Femur (tissue), 1 donor: ENCODE data around the gene USP24.
A peak's percentile ranks its signal among the peaks of the same experiment; 100 is the strongest.
"Not testable (repeated sequence)": the region's sequence is repeated elsewhere in the genome, so short reads cannot be mapped to it uniquely, and the experiment has no call there.

Experiments used
- DNase-seq: peaks from one replicate; pipeline ENCODE4 v3.0.0-alpha.2; 2017

USP24 gene

DNA sequence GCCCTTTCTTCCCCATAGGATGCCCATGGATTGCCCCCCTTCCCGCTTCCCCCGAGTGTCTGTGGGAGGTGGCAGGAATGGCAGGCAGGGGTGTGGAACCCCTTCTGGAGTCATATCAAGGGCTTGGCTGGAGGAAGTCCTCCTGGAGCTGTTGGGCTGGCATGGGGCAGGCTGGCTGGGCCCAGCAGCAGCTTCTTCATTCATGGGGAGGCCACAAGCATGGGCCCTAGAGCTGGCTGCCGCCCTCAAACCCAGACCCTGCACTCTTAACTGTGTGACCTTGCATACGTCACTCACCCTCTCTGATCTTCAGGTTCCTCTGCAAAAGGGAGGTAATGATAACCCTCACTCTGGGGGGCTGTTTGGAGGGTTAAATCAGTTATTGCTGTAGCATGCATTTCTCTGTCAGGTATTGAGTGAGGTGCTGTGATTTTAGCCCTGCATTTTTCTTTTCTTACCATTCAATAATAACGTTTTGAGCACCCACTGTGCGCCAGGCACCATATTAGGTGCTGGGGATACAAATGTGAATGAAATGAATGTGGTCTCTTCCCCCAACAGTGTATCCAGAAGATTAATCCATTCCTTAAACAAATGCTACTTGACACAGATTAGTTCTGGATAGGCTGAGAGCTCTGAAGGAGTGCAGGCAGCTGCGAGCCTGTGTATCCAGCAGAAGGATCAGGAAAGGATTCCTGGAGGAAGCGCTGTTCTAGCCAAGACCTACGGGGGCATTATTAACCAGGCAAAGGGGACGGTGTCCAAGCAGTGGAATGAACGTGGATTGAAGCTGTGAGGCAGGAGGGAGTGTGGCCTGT is 166.5 kb downstream of the USP24 start:
- DNase-seq, result no peak

DNA sequence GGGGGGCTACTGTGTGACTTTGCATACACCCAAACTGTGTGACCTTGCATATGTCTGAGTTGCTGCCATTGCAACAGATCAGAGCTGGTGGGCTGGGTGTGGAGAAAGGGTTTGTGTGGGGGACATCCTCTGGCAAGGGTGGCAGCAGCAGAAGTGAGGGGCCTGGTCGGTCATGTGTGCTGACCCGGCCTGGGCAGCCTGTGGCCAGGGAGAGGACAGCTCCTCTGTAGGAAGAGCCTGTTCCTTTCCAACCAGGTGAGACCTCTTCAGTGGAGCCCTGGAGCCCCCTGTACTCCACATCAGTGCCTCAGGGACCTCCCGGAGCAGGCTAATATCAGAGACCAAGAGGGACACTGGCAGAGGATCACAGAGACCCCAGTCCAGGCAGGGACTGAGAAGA is 167.6 kb downstream of the USP24 start:
- no peak for DNase-seq

DNA sequence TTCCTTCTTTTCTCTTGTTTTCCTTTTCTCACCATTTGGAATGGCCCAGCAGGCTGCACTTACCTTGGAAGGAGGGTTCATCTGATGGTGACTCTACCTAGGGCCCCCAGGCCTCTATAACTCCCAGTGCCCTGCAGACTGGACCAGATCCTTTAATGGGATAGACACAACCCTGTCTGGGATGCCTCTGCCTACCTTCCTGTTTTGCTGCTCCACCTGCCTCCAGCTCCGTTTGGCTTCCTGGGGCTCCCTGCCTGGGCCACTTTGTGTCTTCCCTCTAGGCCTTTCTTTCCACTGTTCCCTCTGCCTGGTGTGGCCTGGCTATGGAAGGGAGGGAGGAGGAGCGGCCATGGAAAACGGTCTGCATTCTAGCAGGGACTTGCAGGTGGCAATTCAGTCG is 168.3 kb downstream of the USP24 start:
- DNase-seq, result no peak

DNA sequence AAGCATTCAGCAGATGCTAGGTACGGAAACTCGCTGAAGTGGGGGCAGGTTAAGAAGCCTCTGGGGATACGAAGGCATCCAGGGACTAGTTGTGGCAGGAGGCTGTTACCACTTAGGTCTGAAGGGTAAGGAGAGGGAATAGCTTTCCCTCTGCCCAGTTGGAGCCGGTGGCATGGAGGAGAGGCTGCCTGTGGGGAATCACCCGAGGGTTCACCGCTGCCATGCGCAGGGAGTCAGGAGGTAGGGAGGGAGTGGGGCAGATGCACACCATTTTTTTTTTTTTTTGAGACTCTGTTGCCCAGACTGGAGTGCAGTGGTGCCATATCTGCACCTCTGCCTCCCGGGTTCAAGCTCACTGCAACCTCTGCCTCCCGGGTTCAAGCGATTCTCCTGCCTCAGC is 169.7 kb downstream of the USP24 start:
- DNase-seq, result no peak

DNA sequence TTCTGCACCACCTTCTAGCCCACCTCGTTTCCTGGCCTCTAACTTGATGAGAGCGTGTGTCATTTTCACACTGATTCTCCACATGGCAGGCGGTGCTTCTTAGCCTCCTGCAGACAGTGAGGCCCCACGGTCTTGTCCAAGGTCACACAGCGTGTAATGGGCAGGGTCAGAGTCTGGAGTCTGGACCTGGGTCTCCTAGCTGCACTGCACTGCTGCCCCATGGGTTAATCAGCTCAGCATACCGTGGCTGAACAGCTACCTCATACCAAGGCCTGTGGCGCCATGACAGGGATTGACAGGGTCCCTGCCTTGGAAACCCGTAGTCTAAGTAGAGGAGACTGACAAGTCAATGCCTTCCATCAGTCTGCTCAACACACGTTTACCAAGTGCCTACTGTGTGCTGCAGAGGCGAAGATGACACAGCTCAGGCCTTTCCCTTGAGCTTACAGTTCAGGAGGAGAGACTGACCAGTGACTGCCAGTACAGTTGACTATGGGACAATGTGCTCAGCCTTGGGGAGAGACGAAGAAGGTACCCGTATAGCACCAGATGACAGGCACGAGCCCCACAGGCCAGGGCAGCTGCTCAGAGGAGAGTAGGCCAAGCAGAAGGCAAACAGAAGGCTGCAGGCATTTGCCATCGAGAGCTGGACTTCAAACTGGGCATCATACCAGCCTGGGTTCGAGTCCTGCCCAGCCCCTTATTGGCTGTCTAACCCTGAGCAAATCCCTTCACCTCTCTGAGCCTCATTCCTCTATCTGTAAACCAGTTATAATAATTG is 170.4 kb downstream of the USP24 start:
- DNase-seq, result no peak

DNA sequence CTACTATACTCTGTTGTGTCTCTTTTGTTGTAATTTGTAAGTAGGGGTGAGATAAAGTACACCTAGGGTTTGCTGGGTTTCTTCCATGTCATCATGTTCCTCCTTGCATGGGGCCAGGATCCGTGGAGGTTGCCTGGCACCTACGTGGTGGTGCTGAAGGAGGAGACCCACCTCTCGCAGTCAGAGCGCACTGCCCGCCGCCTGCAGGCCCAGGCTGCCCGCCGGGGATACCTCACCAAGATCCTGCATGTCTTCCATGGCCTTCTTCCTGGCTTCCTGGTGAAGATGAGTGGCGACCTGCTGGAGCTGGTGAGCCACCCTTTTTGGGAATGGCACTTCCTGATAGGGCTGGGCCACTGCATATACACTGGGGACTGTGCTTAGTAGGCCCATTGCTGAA is 171.4 kb downstream of the USP24 start:
- no peak for DNase-seq

DNA sequence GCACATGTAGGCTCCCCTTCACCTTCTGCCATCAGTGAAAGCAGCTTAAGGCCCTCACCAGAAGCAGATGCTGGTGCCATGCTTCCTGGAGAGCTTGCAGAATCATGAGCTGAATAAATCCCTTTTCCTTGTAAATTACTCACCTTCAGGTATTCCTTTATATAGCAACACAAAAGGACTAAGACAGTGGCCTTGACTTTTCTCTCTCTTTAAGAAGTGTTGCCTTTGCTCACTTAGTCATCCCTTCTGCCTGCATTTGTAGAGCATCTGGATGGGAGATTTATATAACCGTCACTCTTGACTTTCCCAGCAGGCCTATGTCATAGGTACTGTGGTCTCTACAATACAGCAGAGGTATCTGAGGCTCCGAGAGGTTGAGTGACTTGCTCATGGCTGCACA is 172.2 kb downstream of the USP24 start:
- no peak for DNase-seq

DNA sequence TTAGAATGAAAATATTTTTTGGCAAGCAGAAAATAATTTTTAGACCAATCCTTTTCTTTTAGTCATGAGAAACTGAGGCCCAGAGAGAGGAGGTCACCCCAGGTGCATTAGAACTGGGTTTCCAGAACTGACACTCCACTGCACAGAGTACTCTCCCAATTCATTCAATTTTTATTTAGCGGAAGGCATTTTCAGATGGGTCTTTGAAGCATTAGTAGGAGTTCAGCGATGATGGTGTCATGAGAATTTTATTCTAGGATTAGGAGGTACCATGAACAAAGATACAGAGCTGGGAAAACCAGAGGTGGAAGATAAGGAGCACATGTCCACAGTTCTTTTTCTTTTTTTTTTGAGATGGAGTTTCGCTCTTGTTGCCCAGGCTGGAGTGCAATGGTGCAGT is 173.6 kb downstream of the USP24 start:
- DNase-seq, result no peak

DNA sequence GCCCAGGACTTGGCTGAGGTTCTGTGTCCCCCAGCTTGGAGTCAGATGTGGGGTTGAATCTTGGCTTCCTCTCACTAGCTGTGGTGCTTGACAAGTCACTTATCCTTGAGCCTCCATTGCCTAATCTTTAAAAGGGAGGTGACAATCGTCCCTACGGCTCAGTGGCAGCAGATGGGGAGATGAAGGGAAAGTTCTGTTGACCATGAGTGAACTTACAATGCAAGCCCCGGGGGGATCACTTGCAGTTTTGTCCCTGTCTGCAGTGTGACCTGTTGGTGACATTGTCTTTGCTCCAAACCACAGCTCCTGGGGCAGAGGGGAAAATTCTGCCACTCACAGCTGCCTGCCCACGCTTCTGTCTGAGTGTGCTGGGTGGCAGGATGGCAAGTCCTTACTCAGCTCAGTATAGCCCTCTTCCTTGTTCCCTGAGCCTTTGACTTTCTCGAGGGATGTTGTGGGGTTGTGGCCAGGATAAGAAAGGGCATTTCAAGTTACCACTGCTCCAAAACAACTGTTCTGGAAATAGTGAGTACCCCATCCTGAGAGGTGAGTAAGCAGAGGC is 174.2 kb downstream of the USP24 start:
- no peak for DNase-seq

DNA sequence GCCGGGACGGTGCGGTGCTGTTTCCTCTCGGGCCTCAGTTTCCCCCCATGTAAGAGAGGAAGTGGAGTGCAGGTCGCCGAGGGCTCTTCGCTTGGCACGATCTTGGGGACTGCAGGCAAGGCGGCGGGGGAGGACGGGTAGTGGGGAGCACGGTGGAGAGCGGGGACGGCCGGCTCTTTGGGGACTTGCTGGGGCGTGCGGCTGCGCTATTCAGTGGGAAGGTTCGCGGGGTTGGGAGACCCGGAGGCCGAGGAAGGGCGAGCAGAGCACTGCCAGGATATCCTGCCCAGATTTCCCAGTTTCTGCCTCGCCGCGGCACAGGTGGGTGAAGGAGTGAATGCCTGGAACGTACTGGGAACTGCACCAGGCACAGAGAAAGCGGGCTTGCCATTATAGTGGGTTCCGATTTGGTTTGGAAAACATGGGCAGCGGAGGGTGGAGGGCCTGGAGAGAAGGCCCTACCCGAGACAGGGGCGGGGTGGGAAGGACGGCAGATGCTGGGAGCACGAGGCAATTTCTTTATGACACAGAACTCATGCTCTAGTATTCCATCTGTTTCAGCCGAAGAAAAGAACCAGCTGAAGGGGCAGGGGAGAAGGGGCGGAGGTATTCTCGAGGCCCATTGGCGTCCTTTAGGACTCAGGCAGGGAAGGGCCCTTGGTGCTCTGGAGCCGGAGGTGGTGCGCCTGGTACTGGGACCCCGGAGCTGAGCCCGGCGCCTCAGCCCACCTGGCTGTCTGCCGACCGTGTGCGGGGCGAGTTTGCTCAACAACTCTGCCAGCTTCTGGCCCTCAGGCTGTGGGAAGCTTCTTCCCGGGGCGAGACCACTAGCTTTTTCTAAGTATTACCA is 174.9 kb downstream of the USP24 start:
- no peak for DNase-seq

DNA sequence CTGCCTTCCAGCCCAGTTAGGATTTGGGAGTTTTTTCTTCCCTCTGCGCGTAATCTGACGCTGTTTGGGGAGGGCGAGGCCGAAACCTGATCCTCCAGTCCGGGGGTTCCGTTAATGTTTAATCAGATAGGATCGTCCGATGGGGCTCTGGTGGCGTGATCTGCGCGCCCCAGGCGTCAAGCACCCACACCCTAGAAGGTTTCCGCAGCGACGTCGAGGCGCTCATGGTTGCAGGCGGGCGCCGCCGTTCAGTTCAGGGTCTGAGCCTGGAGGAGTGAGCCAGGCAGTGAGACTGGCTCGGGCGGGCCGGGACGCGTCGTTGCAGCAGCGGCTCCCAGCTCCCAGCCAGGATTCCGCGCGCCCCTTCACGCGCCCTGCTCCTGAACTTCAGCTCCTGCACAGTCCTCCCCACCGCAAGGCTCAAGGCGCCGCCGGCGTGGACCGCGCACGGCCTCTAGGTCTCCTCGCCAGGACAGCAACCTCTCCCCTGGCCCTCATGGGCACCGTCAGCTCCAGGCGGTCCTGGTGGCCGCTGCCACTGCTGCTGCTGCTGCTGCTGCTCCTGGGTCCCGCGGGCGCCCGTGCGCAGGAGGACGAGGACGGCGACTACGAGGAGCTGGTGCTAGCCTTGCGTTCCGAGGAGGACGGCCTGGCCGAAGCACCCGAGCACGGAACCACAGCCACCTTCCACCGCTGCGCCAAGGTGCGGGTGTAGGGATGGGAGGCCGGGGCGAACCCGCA is 175.7 kb downstream of the USP24 start, which contains the start of gene PCSK9:
Gene PCSK9, plus strand, starts transcription at position 207 of the 741 bp plus-strand sequence. Its CDS starts 290 bp downstream, at position 497.
- peak; percentile 57 for DNase-seq

DNA sequence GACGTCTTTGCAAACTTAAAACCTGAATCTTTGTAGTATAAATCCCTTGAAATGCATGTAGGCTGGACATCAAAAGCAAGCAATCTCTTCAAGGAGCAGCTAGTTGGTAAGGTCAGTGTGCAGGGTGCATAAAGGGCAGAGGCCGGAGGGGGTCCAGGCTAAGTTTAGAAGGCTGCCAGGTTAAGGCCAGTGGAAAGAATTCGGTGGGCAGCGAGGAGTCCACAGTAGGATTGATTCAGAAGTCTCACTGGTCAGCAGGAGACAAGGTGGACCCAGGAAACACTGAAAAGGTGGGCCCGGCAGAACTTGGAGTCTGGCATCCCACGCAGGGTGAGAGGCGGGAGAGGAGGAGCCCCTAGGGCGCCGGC is 176.2 kb downstream of the USP24 start:
- DNase-seq, result no peak

DNA sequence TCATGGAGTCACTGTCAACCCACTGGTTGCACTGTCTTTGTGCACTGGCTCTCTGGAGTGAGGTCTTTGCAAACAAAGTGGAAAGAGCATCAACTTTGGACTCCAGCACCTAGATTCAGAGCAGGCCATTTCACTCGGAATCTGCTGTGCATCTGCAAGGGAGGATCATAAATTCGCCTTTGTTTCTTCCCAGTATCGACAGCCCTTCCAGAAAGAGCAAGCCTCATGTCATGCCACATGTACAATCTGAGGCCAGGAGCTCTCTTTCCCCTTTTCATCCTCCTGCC is 176.7 kb downstream of the USP24 start:
- DNase-seq, result no peak

DNA sequence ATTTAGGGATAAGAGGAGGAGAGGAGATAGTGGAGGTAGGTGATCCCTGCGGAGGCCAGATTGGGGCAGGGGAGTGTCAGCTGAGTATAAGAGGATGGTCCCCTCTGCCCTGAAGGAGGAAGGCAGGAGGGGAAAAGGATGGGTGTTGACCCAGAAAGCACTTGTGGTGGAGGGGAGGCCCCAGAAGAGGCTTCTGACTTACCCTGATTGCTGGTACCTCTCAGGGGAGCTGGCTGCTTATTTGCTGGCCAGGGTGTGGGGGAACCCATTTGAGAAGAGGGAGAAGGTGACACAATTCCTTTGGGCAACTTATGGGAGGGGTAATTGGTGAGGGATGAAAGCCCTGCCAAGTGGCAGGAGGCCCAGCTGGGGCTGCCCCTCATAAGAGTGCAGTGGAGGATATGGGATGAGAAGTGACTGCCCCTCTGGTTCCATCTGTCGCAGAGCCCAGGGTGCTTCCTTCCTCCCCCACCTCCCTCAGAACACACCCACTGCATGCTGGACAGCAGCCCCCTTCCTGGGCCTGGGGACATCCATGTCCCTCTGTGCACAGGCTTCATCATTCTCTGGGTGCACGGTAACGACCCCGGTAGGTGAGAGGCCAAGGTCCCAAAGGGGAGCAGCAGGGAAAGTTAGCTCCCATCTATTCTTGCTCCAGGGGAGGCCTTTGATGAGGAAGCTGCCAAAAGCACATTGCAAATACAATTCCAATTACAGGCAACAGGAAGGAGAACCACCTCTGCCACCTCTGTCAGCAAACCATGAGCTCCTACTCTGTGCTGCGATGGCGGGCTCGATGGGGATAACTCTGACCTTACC is 177.2 kb downstream of the USP24 start:
- DNase-seq, result no peak

DNA sequence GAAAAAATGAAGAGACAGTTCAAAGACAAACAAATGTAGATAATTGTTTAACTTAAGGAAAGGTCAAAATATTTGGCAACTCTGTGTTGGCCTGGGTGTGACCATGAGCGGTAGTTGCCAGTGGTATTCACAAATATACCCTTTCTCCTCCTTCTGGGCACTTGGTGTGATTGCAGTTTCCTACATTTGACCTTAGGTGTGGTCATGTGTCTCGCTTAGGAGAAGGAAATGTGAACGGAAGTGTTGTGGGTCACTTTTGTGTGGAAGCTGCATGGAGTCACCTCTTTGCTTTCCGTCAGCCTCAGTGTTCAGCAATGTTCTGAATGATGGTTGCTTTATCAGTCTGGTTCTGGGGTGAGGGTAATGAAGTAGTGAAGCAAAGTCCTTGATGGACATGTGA is 179.3 kb downstream of the USP24 start:
- no peak for DNase-seq

DNA sequence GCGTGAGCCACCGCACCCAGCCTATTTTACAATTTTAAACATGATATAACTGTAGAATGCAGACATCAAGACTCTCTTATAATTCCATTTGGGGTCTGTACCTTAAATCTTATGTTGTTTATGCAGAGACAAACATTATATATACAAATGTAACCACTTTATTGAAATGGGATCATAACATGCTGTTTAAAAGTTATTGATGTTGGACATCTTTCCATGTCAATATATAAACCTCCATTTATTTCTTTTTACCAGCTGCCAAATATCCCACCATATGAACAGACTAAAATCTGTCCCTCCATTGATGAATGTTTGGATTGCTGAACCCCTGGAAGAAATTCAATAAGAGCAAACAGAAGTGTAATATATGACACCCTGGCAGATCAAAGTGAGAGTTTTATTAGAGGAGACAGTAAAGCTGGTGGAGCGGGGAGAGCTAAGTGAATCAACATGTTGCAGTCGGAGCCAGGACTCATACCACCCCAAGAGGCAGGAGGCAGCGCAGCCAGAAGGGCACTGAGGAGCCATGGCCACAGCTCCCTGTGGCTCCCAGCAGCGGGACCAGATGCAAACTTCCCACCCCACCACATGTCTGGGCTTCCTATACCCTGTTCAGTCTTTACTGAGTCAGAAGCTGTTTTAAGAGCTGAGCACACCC is 180.6 kb downstream of the USP24 start:
- no peak for DNase-seq

DNA sequence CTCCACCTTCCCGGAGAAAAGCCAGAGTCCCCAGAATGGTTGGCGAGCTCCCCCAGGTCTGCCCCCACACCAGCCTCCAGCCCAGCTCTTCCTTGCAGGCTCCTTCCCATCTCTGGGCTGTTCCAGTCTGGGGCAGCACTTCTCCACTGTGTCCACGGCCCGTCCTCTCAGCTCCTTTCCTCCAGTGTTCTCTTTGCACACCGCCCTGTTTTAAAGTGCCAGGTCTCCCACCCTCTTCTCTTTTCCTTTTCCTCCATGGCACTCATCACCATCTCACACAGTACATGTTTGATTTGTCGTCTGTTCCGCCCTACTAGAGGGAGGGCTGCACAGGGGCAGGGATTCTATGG is 181.9 kb downstream of the USP24 start:
- DNase-seq, result no peak

DNA sequence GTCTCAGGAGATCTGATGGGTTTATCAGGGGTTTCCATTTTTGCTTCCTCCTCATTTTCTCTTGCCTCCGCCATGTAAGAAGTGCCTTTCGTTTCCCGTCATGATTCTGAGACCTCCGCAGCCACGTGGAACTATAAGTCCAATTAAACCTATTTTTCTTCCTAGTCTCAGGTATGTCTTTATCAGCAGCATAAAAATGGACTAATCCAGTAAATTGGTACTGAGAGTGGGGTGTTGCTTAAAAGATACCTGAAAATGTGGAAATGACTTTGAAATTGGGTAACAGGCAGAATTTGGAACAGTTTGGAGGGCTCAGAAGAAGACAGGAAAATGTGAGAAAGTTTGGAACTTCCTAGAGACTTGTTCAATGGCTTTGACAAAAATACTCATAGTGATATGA is 184.1 kb downstream of the USP24 start:
- not testable (repeated sequence) for DNase-seq

DNA sequence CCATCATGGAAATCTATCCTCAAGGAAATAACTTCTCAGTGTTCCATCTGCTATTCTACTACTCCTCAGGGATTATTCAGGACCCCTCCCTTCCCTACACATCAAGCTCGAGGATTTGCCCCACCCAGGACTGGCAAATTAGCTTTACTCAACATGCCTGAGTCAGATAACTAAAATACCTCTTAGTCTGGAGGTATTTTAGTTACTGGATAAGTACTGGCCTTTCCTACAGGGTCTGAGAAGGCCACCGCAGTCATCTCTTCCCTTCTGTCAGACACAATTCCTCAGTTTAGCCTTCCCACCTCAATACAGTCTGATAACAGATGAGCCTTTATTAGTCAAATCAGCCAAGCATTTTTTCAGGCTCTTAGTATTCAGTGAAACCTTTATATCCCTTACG is 188.5 kb downstream of the USP24 start:
- DNase-seq, result not testable (repeated sequence)

DNA sequence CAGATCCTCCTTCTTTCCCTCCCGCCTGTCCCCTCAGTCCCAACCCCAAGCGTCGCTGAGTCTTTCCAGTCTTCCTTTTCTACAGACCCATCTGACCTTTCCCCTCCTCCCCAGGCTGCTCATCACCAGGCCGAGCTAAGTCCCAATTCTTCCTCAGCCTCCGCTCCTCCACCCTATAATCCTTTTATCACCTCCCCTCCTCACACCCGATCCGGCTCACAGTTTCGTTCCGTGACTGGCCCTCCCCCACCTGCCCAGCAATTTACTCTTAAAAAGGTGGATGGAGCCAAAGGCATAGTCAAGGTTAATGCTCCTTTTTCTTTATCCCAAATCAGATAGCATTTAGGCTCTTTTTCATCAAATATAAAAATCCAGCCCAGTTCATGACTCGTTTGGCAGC is 191.0 kb downstream of the USP24 start:
- DNase-seq, result not testable (repeated sequence)

DNA sequence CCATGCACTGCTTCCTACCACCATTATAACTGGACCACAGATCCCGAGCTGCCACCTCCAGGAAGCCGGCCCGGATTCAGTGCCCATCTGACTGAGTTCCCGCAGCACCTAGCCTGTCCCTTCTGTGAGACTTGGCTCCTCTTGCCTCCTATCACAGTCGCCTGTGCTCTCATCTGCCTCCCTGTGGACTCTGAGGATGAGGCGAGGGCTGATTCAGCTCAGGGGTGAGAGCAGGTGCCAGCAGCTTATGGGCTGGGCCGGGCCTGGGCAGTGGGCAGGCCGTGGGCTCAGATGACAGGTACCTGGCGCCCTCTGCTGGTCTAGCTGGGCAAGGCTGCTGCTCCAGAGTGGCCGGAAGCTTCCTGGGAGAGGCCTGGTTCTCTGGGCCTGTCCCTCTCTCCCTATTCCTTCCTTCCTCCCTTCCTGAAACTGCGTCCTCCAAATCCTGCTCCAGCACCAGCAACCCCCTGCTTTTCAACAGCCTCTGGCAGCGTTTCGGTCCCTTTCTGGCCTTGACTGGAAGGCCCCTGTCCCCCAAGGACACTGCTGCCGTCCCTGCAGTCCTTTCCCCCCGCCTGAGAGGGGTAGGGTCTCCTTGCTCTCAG is 193.1 kb downstream of the USP24 start:
- peak; percentile 89 for DNase-seq
